Fibroblast of pulmonary artery (primary cell): ENCODE results near the gene ELL3.
A peak's percentile ranks its signal among the peaks of the same experiment; 100 is the strongest.

ENCODE experiments used
- DNase-seq: peaks from one replicate; pipeline ENCODE4 v3.0.0-alpha.2; 2010; ENCODE audit warnings: low read depth
- H3K4me3 ChIP-seq: replicated peaks from 2 replicates; pipeline ENCODE4 v1.5.1; 2011; ENCODE audit warnings: low read depth, mild to moderate bottlenecking, control low read depth, low read length, moderate library complexity
- CTCF ChIP-seq: IDR thresholded peaks from 2 replicates; pipeline ENCODE4 v1.5.1; 2011; ENCODE audit warnings: mild to moderate bottlenecking, control low read depth, low read length, inconsistent platforms; ENCODE audit errors: missing control alignments

The ELL3 gene

GRCh38 chr15:43771816-43772215 is 5.0 kb downstream of the ELL3 start:
- H3K4me3 ChIP-seq = no peak overlapping the region
- TF ChIP-seq CTCF = no peak
- DNase-seq = no peak

- H3K4me3 ChIP-seq = no peak overlapping the region
- DNase-seq = peak; percentile 78
- TF ChIP-seq CTCF = peak; percentile 98
Observed at GRCh38 chr15:43769584-43770228, 7.1 kb downstream of the ELL3 start.

GRCh38 chr15:43763819-43764446 is 12.8 kb downstream of the ELL3 start:
- DNase-seq = no peak
- TF ChIP-seq CTCF = no peak
- H3K4me3 ChIP-seq = no peak overlapping the region

- no peak for DNase-seq
- H3K4me3 ChIP-seq = no peak overlapping the region
- TF ChIP-seq CTCF = no peak
Observed at GRCh38 chr15:43762824-43763223, 13.9 kb downstream of the ELL3 start.

- H3K4me3 ChIP-seq = no peak overlapping the region
- TF ChIP-seq CTCF = no peak
- DNase-seq = no peak
Observed at GRCh38 chr15:43751885-43752284, 24.9 kb downstream of the ELL3 start.

GRCh38 chr15:43749690-43750345 is 26.9 kb downstream of the ELL3 start:
- no peak for TF ChIP-seq CTCF
- no peak for DNase-seq
- no peak overlapping the region for H3K4me3 ChIP-seq
